Sigmoid colon (tissue), 4 donors: ENCODE results near the gene KCNIP3.

Experiments used
- EP300 ChIP-seq, 4 donors: sonication (generic); formaldehyde crosslinking; IDR thresholded peaks; one replicate each; pipeline ENCODE4 v1.6.1; 2017; ENCODE audit warnings: antibody characterized with exemption in 4 of 4
- POLR2A ChIP-seq, 2 donors: fragments of 450-650 bp; IDR thresholded peaks; one replicate each; pipeline ENCODE4 v1.6.1; 2016; ENCODE audit warnings: antibody characterized with exemption in 2 of 2, mild to moderate bottlenecking in 2 of 2, moderate library complexity in 2 of 2
- POLR2AphosphoS5 ChIP-seq, 4 donors: sonication (generic); formaldehyde crosslinking; IDR thresholded peaks; one replicate each; pipeline ENCODE4 v1.6.1; 2017; ENCODE audit warnings: antibody characterized with exemption in 4 of 4
- TF ChIP-seq, protein P1 (sequence below), 4 experiments: fragments of 450-650 bp in 3 of 4; fragments of 200-600 bp in 1 of 4; IDR thresholded peaks; one replicate each; pipeline ENCODE4 v1.5.1; 2016 to 2019; ENCODE audit warnings: antibody characterized with exemption in 4 of 4, mild to moderate bottlenecking in 3 of 4, moderate library complexity in 2 of 4

GRCh38 chr2:95331606-95332005 lies 34.5 kb downstream of the KCNIP3 start:
- TF ChIP-seq POLR2A (IDR thresholded peaks at IDR 0.05) (no peak), EP300 (IDR thresholded peaks at IDR 0.05) (no peak), POLR2AphosphoS5 (IDR thresholded peaks at IDR 0.05) (no peak)
- TF ChIP-seq, protein P1, sequence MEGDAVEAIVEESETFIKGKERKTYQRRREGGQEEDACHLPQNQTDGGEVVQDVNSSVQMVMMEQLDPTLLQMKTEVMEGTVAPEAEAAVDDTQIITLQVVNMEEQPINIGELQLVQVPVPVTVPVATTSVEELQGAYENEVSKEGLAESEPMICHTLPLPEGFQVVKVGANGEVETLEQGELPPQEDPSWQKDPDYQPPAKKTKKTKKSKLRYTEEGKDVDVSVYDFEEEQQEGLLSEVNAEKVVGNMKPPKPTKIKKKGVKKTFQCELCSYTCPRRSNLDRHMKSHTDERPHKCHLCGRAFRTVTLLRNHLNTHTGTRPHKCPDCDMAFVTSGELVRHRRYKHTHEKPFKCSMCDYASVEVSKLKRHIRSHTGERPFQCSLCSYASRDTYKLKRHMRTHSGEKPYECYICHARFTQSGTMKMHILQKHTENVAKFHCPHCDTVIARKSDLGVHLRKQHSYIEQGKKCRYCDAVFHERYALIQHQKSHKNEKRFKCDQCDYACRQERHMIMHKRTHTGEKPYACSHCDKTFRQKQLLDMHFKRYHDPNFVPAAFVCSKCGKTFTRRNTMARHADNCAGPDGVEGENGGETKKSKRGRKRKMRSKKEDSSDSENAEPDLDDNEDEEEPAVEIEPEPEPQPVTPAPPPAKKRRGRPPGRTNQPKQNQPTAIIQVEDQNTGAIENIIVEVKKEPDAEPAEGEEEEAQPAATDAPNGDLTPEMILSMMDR (IDR thresholded peaks at IDR 0.05) = no peak
